ENCODE data around the gene PRKCH. TPM values are rescaled to one million over a fixed set of nuclear protein-coding genes. Genes with fewer than 3 reads are reported as not detected.
A peak's percentile ranks its signal among the peaks of the same experiment; 100 is the strongest.

The PRKCH gene
- total RNA-seq, 2 donors from 2014 or later = 7.2 to 8.6 TPM

GRCh38 chr14:61565181-61565580 lies 243.8 kb downstream of the PRKCH start:
- no peak overlapping the region for H3K4me3 ChIP-seq (ENCODE audit: low read length)
- peak overlapping the region; percentile 80 for H3K27ac Mint-ChIP-seq
- no peaks in the 10 kb centered on the region for H3K36me3 ChIP-seq (ENCODE audit: control insufficient read depth, insufficient read depth, low read length)
- H3K27me3 Mint-ChIP-seq (ENCODE audit: insufficient read depth) = peaks cover 13% of the 10 kb centered on the region
- no peak for TF ChIP-seq CTCF (conservative IDR thresholded peaks at IDR 0.05)
- no peak for DNase-seq
- H3K4me3 Mint-ChIP-seq = no peak overlapping the region
- peaks cover 23% of the 10 kb centered on the region for H3K4me1 ChIP-seq (ENCODE audit: control insufficient read depth, insufficient read depth, low read length)
- no peak overlapping the region for H3K9ac ChIP-seq (ENCODE audit: extremely low read depth, low read length, poor library complexity, severe bottlenecking)
- H3K27ac ChIP-seq (ENCODE audit: low read depth, low read length) = no peak overlapping the region
- no peaks in the 10 kb centered on the region for H3K27me3 ChIP-seq (ENCODE audit: control insufficient read depth, insufficient read depth, low read length, poor library complexity, severe bottlenecking)
- no peaks in the 10 kb centered on the region for H3K9me3 ChIP-seq (ENCODE audit: control insufficient read depth, low read length)
- H3K9me3 Mint-ChIP-seq = no peaks in the 10 kb centered on the region
- H3K4me1 Mint-ChIP-seq = peaks cover 52% of the 10 kb centered on the region
- no peaks in the 10 kb centered on the region for H3K36me3 Mint-ChIP-seq (ENCODE audit: low read depth)

- no peaks in the 10 kb centered on the region for H3K36me3 ChIP-seq (ENCODE audit: control insufficient read depth, insufficient read depth, low read length)
- 94 to 98% methylated on average over 3 of the region's 3 CpGs for WGBS, 2 experiments (ENCODE audit: insufficient coverage in 1 of 2, insufficient read length in 1 of 2)
- peaks cover 53% of the 10 kb centered on the region for H3K4me1 Mint-ChIP-seq
- H3K27ac ChIP-seq (ENCODE audit: low read depth, low read length) = no peak overlapping the region
- no peak for DNase-seq
- no peaks in the 10 kb centered on the region for H3K36me3 Mint-ChIP-seq (ENCODE audit: low read depth)
- H3K27me3 Mint-ChIP-seq (ENCODE audit: insufficient read depth) = peaks cover 13% of the 10 kb centered on the region
- no peak overlapping the region for H3K4me3 Mint-ChIP-seq
- H3K9ac ChIP-seq (ENCODE audit: extremely low read depth, low read length, poor library complexity, severe bottlenecking) = no peak overlapping the region
- H3K27me3 ChIP-seq (ENCODE audit: control insufficient read depth, insufficient read depth, low read length, poor library complexity, severe bottlenecking) = no peaks in the 10 kb centered on the region
- no peaks in the 10 kb centered on the region for H3K9me3 ChIP-seq (ENCODE audit: control insufficient read depth, low read length)
- no peaks in the 10 kb centered on the region for H3K9me3 Mint-ChIP-seq
- no peak overlapping the region for H3K27ac Mint-ChIP-seq
- H3K4me3 ChIP-seq (ENCODE audit: low read length) = no peak overlapping the region
- TF ChIP-seq CTCF (conservative IDR thresholded peaks at IDR 0.05) = no peak
- H3K4me1 ChIP-seq (ENCODE audit: control insufficient read depth, insufficient read depth, low read length) = peaks cover 28% of the 10 kb centered on the region
Observed at GRCh38 chr14:61565836-61566536, 244.6 kb downstream of the PRKCH start.

DNA sequence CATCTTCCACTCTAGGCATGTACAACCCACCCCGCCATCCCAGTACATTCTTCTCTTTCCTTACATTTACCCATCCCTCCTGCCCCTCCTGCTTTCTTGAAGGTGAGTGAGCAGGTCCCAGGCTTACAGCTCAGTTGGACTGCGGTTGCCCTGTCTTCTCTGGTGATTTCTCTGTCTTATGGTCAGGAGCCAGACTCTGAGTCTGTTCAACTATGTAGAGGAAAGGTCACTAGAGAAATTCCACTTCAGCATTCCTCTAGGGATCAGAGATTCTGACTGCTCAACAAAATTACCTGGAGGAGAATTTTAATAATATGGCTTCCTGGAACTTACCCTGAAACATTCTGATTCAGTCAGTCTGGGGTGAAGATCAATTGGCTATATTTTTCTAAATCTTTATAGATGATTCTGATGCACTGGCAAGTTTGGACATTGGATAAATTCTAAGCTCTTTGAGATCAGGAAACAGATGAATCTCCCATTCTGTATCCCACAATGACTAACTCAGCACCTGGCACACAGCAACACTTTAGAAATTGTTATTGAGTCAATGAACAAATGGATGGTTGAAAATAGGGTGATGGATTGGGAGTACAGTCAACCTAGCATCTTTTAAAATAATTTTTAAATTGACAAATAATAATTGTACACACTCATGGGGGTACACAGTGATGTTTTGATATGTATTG lies 245.3 kb downstream of the PRKCH start:
- H3K9me3 ChIP-seq (ENCODE audit: control insufficient read depth, low read length) = no peaks in the 10 kb centered on the region
- no peak overlapping the region for H3K27ac ChIP-seq (ENCODE audit: low read depth, low read length)
- no peak overlapping the region for H3K4me3 ChIP-seq (ENCODE audit: low read length)
- no peak for DNase-seq
- H3K27me3 ChIP-seq (ENCODE audit: control insufficient read depth, insufficient read depth, low read length, poor library complexity, severe bottlenecking) = no peaks in the 10 kb centered on the region
- WGBS, 2 experiments (ENCODE audit: insufficient coverage in 1 of 2, insufficient read length in 1 of 2) = 93% methylated on average over 2 of the region's 2 CpGs; no CpG with 5 or more reads in 1 of the 2 experiments
- no peaks in the 10 kb centered on the region for H3K9me3 Mint-ChIP-seq
- no peaks in the 10 kb centered on the region for H3K36me3 Mint-ChIP-seq (ENCODE audit: low read depth)
- no peak overlapping the region for H3K9ac ChIP-seq (ENCODE audit: extremely low read depth, low read length, poor library complexity, severe bottlenecking)
- H3K27ac Mint-ChIP-seq = no peak overlapping the region
- TF ChIP-seq CTCF (conservative IDR thresholded peaks at IDR 0.05) = no peak
- peaks cover 13% of the 10 kb centered on the region for H3K27me3 Mint-ChIP-seq (ENCODE audit: insufficient read depth)
- H3K4me3 Mint-ChIP-seq = no peak overlapping the region
- H3K4me1 Mint-ChIP-seq = peaks cover 46% of the 10 kb centered on the region
- peaks cover 27% of the 10 kb centered on the region for H3K4me1 ChIP-seq (ENCODE audit: control insufficient read depth, insufficient read depth, low read length)
- H3K36me3 ChIP-seq (ENCODE audit: control insufficient read depth, insufficient read depth, low read length) = no peaks in the 10 kb centered on the region

Data from endodermal cell (in vitro differentiated cells).